GM12865 (cell line): Measurements from ENCODE around the gene PIAS1.

ENCODE experiments used
- DNase-seq: peaks from one replicate; pipeline ENCODE4 v3.0.0; 2010; ENCODE audit warnings: low read depth
- H3K4me3 ChIP-seq: 2 replicates; pipeline ENCODE4 v1.5.1; 2011; ENCODE audit warnings: mild to moderate bottlenecking, low read depth, low read length, control low read depth
- TF ChIP-seq, protein P1 (sequence below): IDR thresholded peaks from 2 replicates; pipeline ENCODE4 v1.5.1; 2011; ENCODE audit warnings: low read length, control low read depth, low read depth, inconsistent platforms; ENCODE audit not compliant: insufficient read depth; ENCODE audit errors: missing control alignments

The PIAS1 gene

DNA sequence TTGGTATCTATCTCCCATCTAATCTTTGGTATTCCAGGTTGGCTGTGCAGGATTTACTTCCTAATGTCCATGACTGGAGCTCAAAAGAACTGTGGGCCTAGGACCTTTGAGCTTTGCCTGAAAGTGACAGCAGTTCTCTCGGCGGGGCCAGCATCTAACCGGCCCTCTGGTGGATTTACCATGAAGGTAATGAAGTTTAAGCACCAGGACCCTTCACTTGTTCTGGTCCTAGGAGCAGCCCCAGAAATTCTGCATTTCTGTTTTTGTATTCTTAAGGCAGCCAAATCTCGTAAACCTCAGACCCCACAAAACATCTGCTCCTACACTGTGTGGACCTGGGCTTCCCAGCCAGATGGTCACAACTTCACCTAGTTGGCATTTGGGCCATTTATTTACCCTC lies 138.0 kb downstream of the PIAS1 start:
- no peak overlapping the region for H3K4me3 ChIP-seq
- TF ChIP-seq, protein P1, sequence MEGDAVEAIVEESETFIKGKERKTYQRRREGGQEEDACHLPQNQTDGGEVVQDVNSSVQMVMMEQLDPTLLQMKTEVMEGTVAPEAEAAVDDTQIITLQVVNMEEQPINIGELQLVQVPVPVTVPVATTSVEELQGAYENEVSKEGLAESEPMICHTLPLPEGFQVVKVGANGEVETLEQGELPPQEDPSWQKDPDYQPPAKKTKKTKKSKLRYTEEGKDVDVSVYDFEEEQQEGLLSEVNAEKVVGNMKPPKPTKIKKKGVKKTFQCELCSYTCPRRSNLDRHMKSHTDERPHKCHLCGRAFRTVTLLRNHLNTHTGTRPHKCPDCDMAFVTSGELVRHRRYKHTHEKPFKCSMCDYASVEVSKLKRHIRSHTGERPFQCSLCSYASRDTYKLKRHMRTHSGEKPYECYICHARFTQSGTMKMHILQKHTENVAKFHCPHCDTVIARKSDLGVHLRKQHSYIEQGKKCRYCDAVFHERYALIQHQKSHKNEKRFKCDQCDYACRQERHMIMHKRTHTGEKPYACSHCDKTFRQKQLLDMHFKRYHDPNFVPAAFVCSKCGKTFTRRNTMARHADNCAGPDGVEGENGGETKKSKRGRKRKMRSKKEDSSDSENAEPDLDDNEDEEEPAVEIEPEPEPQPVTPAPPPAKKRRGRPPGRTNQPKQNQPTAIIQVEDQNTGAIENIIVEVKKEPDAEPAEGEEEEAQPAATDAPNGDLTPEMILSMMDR, result no peak
- no peak for DNase-seq

DNA sequence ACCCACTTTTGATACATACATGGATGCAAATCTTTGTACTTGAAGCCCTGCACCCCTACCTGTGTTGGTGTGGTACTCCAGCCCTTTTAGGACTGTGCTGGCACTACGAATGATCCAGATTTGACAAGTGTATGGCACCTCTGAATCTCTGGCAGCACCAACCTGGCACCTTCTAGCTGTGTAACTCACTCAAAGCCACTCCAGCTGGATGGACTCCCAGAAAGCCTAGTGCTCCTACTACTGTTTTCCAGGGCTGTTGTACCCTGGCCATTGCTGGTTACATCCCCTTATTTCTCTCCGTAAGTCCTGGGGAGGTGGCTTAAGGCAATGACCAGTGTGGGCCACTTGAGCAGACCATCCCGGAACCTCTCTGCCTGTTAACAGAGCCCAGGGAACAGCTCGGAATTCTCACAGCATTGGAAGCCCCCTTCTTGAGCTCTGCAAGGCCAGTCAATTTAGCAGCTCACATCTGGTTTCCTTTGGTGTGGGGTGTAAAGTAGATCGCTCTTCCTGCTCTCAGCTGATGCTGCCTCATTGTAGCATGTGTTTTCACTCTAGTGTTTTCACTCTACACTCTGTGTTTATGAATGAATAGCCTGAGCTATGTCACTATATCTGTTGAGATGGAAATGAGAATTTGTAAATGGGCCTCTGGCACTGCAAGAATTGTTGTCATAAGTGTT lies 138.8 kb downstream of the PIAS1 start:
- TF ChIP-seq, protein P1, result no peak
- DNase-seq, result no peak
- H3K4me3 ChIP-seq, result no peak overlapping the region

DNA sequence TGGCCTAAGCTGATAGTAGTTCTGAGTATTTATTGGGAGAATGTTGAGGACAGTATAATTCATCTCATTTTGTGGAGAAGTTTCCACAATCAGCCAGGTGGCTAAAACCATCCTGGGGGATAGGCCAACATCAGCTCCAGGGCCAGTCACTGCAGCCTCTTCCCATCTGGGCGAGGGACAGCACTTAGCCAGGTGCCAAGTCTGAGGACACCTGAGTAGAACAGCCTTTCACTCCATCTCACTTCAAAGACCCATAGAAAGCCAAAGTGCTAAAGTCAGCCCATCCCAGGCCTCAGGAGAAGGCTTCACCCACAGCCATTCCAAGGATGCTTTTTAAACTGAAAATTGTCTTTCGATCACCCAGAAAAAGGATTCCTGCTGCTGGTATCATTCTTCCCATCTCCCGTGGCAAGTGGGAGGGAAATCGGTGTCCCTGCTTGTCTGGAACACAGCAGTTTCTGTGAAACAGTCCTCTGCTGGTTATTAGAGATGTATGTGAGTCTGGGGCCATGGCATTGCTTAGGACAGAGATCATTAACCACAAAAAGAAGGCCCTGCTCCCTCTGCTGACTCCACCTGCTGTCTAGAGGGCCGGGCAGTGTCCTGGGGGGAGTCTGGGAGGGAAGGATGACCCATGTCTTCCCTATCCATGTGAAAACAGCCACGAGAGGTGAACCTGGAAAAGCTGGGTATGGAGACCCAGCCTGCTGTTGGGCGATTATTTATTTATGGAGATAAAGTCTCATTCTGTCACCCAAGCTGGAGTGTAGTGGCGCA lies 141.4 kb downstream of the PIAS1 start:
- DNase-seq, result no peak
- TF ChIP-seq, protein P1, result no peak
- H3K4me3 ChIP-seq, result no peak overlapping the region

DNA sequence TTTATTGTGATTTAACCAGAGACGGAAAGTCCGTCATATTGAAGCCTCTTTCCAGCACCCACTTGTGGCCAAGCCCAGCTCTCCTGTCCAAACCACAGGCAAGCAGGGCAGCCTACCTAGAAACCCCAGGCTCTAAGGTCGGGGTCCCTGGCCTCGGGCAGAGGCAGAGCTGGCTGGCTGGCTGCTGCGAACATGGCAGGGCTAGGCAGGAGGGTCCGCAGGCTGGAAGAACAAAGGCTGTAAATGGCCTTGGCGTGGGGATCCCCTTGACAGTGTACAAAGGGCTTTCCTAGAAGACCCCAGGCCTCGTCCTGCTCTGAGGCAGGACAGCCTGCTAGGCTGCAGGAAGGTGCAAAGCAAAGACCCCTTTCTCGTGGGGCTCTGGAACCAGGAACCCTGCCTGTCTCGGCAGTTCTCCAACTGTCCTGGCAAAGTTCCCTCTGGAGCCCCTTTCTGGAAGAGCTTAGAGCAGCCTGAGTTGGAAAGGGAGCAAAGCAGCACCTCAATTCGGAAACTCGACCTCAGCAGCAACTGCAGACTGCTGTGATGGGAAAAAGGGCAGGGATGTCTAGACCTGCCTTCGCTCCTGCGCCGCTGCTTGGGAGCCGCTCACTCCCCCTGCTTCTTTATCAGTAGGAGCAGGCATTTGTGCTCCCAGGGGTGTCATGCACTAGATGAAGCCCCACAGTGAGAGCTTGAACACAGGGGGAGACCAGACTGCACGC lies 142.5 kb downstream of the PIAS1 start:
- TF ChIP-seq, protein P1, result no peak
- DNase-seq, result no peak
- H3K4me3 ChIP-seq, result no peak overlapping the region

- no peak for DNase-seq
- TF ChIP-seq, protein P1, result no peak
- no peak overlapping the region for H3K4me3 ChIP-seq
These were observed 143.0 kb downstream of the PIAS1 start for GRCh38 chr15:68197170-68197492.

GRCh38 chr15:68197661-68198437 lies 143.7 kb downstream of the PIAS1 start:
- TF ChIP-seq, protein P1, result no peak
- no peak overlapping the region for H3K4me3 ChIP-seq
- DNase-seq, result no peak
